ENCODE measurements around the gene PCNX2. TPM values are rescaled to one million over a fixed set of nuclear protein-coding genes. Genes with fewer than 3 reads are reported as not detected.

Gene PCNX2
- total and polyA plus RNA-seq, 2 of the 13 experiments (the other 11 are each of a cell fraction or from before 2014, with no cell fraction given), result 0.11 to 0.42 TPM

GRCh38 chr1:233188061-233188460 lies 107.5 kb downstream of the PCNX2 start:
- no peak overlapping the region for H2AFZ ChIP-seq (ENCODE audit: low read length)
- no peaks in the 10 kb centered on the region for H3K36me3 ChIP-seq (replicated peaks in 1 of 2; ENCODE audit: control insufficient read depth in 1 of 2, insufficient read depth in 2 of 2, low read length in 2 of 2)
- no peak for TF ChIP-seq ZNF788 (CRISPR knock-in tag; IDR thresholded peaks at IDR 0.05; ENCODE audit: borderline replicate concordance)
- TF ChIP-seq MXD3 (CRISPR knock-in tag; IDR thresholded peaks at IDR 0.05), result no peak
- no peak for TF ChIP-seq ZNF614 (CRISPR knock-in tag; IDR thresholded peaks at IDR 0.05; ENCODE audit: borderline replicate concordance)
- TF ChIP-seq ZNF276 (CRISPR knock-in tag; IDR thresholded peaks at IDR 0.05; ENCODE audit: low read depth), result no peak
- no peak for TF ChIP-seq ZNF101 (CRISPR knock-in tag; IDR thresholded peaks at IDR 0.05; ENCODE audit: borderline replicate concordance, low read depth)
- no peak for TF ChIP-seq HNF4G (IDR thresholded peaks at IDR 0.05; ENCODE audit: borderline replicate concordance, low read depth, low read length)
- TF ChIP-seq HNF4G (CRISPR knock-in tag; IDR thresholded peaks at IDR 0.05; ENCODE audit: borderline replicate concordance, low read depth), result no peak
- no peak for TF ChIP-seq USF2 (IDR thresholded peaks at IDR 0.05; ENCODE audit: low read depth, low read length)
- TF ChIP-seq USF2 (CRISPR knock-in tag; IDR thresholded peaks at IDR 0.05; ENCODE audit: borderline replicate concordance), result no peak
- TF ChIP-seq HOXA5 (CRISPR knock-in tag; IDR thresholded peaks at IDR 0.05), result no peak
- no peak for TF ChIP-seq ZNF20 (CRISPR knock-in tag; IDR thresholded peaks at IDR 0.05)
- no peak for TF ChIP-seq SP4 (CRISPR knock-in tag; IDR thresholded peaks at IDR 0.05)
- no peak for TF ChIP-seq NFYB (CRISPR knock-in tag; IDR thresholded peaks at IDR 0.05)
- TF ChIP-seq ZNF841 (CRISPR knock-in tag; IDR thresholded peaks at IDR 0.05; ENCODE audit: borderline replicate concordance), result no peak
- TF ChIP-seq HINFP (CRISPR knock-in tag; IDR thresholded peaks at IDR 0.05; ENCODE audit: low read depth), result no peak
- ChIA-PET CTCF (ENCODE audit: low intra/inter-chr PET ratio, low total read pairs) (no interaction called here), POLR2A (no interaction called here)
- no peak for DNase-seq (ENCODE audit: low spot score)
- WGBS (ENCODE audit: low lambda C conversion rate), result 23% methylated on average over 3 of the region's 4 CpGs
- no peak overlapping the region for H3K4me2 ChIP-seq (ENCODE audit: low read depth, low read length)
- no peaks in the 10 kb centered on the region for H3K4me1 ChIP-seq (ENCODE audit: insufficient read depth, low read length)
- no peak overlapping the region for H3K4me3 ChIP-seq (replicated peaks in 1 of 3; ENCODE audit: insufficient read depth in 1 of 3, low read depth in 2 of 3, low read length in 3 of 3)
- no peak overlapping the region for H3K9ac ChIP-seq (ENCODE audit: insufficient read depth, low read depth, low read length)
- peaks cover under 1% of the 10 kb centered on the region; the same call in 1 of the 2 replicates for H3K9me3 ChIP-seq (ENCODE audit: low read length)
- H4K20me1 ChIP-seq (ENCODE audit: insufficient read depth, low read length), result no peaks in the 10 kb centered on the region
- no TSS peak for BruUV-seq (replicated peaks)
- no peak for ATAC-seq
- no peaks in the 10 kb centered on the region for H3K79me2 ChIP-seq (ENCODE audit: insufficient read depth, low read length)
- intact Hi-C loops (cut with micrococcal nuclease; ENCODE audit: unreplicated experiment), result no loop called here
- H3K27me3 ChIP-seq (ENCODE audit: control insufficient read depth in 1 of 2, insufficient read depth in 2 of 2, low read length in 2 of 2), result no peaks in the 10 kb centered on the region; a peak in 1 of 5 replicates
- no peak for FAIRE-seq
- in situ Hi-C loops (cut with HindIII; ENCODE audit: extremely low pct_ligation_motif_present, low pct_unique_long_range_greater_than_20kb), result no loop called here
- H3K27ac ChIP-seq (ENCODE audit: extremely low read length, insufficient read depth, low read length), result no peak overlapping the region
